Ascending aorta (tissue), 2 donors: ENCODE measurements around the gene SOX11. TPM values are rescaled to one million over a fixed set of nuclear protein-coding genes. Genes with fewer than 3 reads are reported as not detected.
"Not testable (repeated sequence)": the region's sequence is repeated elsewhere in the genome, so short reads cannot be mapped to it uniquely, and the experiment has no call there.

ENCODE experiments used
- DNase-seq, 2 donors: peaks; one replicate each; pipeline ENCODE4 v3.0.0-alpha.2; 2019; ENCODE audit warnings: low spot score in 2 of 2
- H3K27ac ChIP-seq, 2 donors: fragments of 200-600 bp; sonication (generic); one replicate each; pipeline ENCODE4 v1.5.1; 2016 to 2017; ENCODE audit warnings: mild to moderate bottlenecking in 1 of 2
- H3K27me3 ChIP-seq: fragments of 200-600 bp; sonication (generic); one replicate; pipeline ENCODE4 v1.5.1; 2017
- H3K36me3 ChIP-seq, 2 donors: fragments of 200-600 bp; sonication (generic); one replicate each; pipeline ENCODE4 v1.5.1; 2016
- H3K4me1 ChIP-seq, 2 donors: fragments of 200-600 bp; sonication (generic); one replicate each; pipeline ENCODE4 v1.5.1; 2016 to 2017; ENCODE audit warnings: mild to moderate bottlenecking in 1 of 2
- H3K4me3 ChIP-seq, 2 donors: fragments of 200-600 bp; sonication (generic); one replicate each; pipeline ENCODE4 v1.5.1; 2016 to 2017; ENCODE audit warnings: mild to moderate bottlenecking in 1 of 2
- H3K9me3 ChIP-seq, 2 donors: fragments of 200-600 bp; sonication (generic); one replicate each; pipeline ENCODE4 v1.5.1; 2016
- CTCF ChIP-seq, 3 experiments: fragments of 200-600 bp in 2 of 3; fragments of 450-650 bp in 1 of 3; sonication (generic) in 2 of 3; IDR thresholded peaks; one replicate each; pipeline ENCODE4 v1.5.1; 2016 to 2019; ENCODE audit warnings: antibody characterized with exemption in 3 of 3, mild to moderate bottlenecking in 1 of 3, moderate library complexity in 1 of 3
- intact Hi-C: fragments of 100-400 bp; cut with DNase I; formaldehyde crosslinking; loops from one replicate; pipeline ENCODE4 v1.15.1; 2023
- total RNA-seq: library from RNA; depleted of rRNA; stranded (reverse); fragments of >200 nt; gene quantifications from one replicate; pipeline ENCODE4 v1.1.0, GENCODE V29; 2016

The SOX11 gene
- total RNA-seq = not detected

GRCh38 chr2:5691985-5692529 is at the start of gene SOX11:
SOX11 (plus strand) TSS chr2:5692384; CDS start chr2:5692722, 338 bp downstream.
- Histone ChIP-seq H3K36me3 (no peaks in the 10 kb centered on the region), H3K4me3 (peak within 1 kb of the TSS; percentile 27 to 38), H3K27ac (no peak within 1 kb of the TSS), H3K9me3 (no peaks in the 10 kb centered on the region), H3K27me3 (peaks cover 16% of the 10 kb centered on the region), H3K4me1 (peaks cover 0 to 8% of the 10 kb centered on the region in 2 donors)
- no peak for TF ChIP-seq CTCF (IDR thresholded peaks at IDR 0.05)
- intact Hi-C loops = no loop called here
- DNase-seq = no peak

GRCh38 chr2:5652734-5653133 is 39.5 kb upstream of the SOX11 start:
- DNase-seq, H3K4me1 ChIP-seq, H3K36me3 ChIP-seq, H3K4me3 ChIP-seq, H3K27ac ChIP-seq, intact Hi-C loops, H3K9me3 ChIP-seq, H3K27me3 ChIP-seq: not testable (repeated sequence)

- H3K27ac ChIP-seq, H3K4me1 ChIP-seq, DNase-seq, H3K4me3 ChIP-seq, intact Hi-C loops, H3K27me3 ChIP-seq, H3K9me3 ChIP-seq, H3K36me3 ChIP-seq: not testable (repeated sequence)
Measured at GRCh38 chr2:5653756-5654155, 38.4 kb upstream of the SOX11 start.

- Histone ChIP-seq H3K9me3 (no peaks in the 10 kb centered on the region), H3K36me3 (no peaks in the 10 kb centered on the region), H3K27me3 (no peaks in the 10 kb centered on the region), H3K27ac (no peak overlapping the region), H3K4me1 (no peaks in the 10 kb centered on the region), H3K4me3 (no peak overlapping the region)
- no peak for TF ChIP-seq CTCF (IDR thresholded peaks at IDR 0.05)
- intact Hi-C loops = no loop called here
- no peak for DNase-seq
Measured at GRCh38 chr2:5657231-5657630, 35.0 kb upstream of the SOX11 start.

- Histone ChIP-seq H3K27me3 (no peaks in the 10 kb centered on the region), H3K36me3 (no peaks in the 10 kb centered on the region), H3K9me3 (no peaks in the 10 kb centered on the region), H3K4me3 (no peak overlapping the region), H3K27ac (no peak overlapping the region), H3K4me1 (no peaks in the 10 kb centered on the region)
- no peak for TF ChIP-seq CTCF (IDR thresholded peaks at IDR 0.05)
- intact Hi-C loops = no loop called here
- DNase-seq = no peak
Measured at GRCh38 chr2:5660591-5660990, 31.6 kb upstream of the SOX11 start.

GRCh38 chr2:5661362-5661761 is 30.8 kb upstream of the SOX11 start:
- no peak overlapping the region for H3K4me3 ChIP-seq
- no peaks in the 10 kb centered on the region for H3K36me3 ChIP-seq
- H3K9me3 ChIP-seq = no peaks in the 10 kb centered on the region
- H3K4me1 ChIP-seq = no peaks in the 10 kb centered on the region
- no peak overlapping the region for H3K27ac ChIP-seq
- TF ChIP-seq CTCF (IDR thresholded peaks at IDR 0.05) = no peak
- intact Hi-C loops = no loop called here
- H3K27me3 ChIP-seq = no peaks in the 10 kb centered on the region
- no peak for DNase-seq

GRCh38 chr2:5664278-5664681 is 27.9 kb upstream of the SOX11 start:
- Histone ChIP-seq H3K9me3 (no peaks in the 10 kb centered on the region), H3K36me3 (no peaks in the 10 kb centered on the region), H3K4me1 (no peaks in the 10 kb centered on the region), H3K27me3 (no peaks in the 10 kb centered on the region), H3K4me3 (no peak overlapping the region), H3K27ac (no peak overlapping the region)
- TF ChIP-seq CTCF (IDR thresholded peaks at IDR 0.05) = no peak
- intact Hi-C loops = no loop called here
- DNase-seq = no peak
